ENCODE results near the gene ZNF280D.

GRCh38 chr15:56759450-56759845, 26.1 kb upstream of the ZNF280D start:
- no peak for TF ChIP-seq EZH2phosphoT487 (IDR thresholded peaks at IDR 0.05; ENCODE audit: borderline replicate concordance)
- no peak for TF ChIP-seq SIN3A (IDR thresholded peaks at IDR 0.05; ENCODE audit: low read depth)
- no peak for TF ChIP-seq POLR2A (IDR thresholded peaks at IDR 0.05; ENCODE audit: borderline replicate concordance, extremely low read depth, insufficient read depth, insufficient read length)
- TF ChIP-seq FOSL1 (IDR thresholded peaks at IDR 0.05; ENCODE audit: low read depth), result no peak
- TF ChIP-seq CTCF (IDR thresholded peaks at IDR 0.05 in 2 of 3, conservative IDR thresholded peaks at IDR 0.05 in 1 of 3; ENCODE audit: borderline replicate concordance in 1 of 3, insufficient read depth in 1 of 3, low read depth in 2 of 3, low read length in 2 of 3), result no peak
- no peak for TF ChIP-seq EZH2 (IDR thresholded peaks at IDR 0.05)
- no peak for TF ChIP-seq ZNF274 (IDR thresholded peaks at IDR 0.05; ENCODE audit: low read depth, low read length)
